Left renal cortex interstitium (tissue), 4 donors: ENCODE results near the gene SEMA7A. TPM values are rescaled to one million over a fixed set of nuclear protein-coding genes. Genes with fewer than 3 reads are reported as not detected.

Experiments
- DNase-seq, 4 donors: peaks; one replicate each; pipeline ENCODE4 v3.0.0-alpha.2; 2013; ENCODE audit warnings: low read depth in 4 of 4, low spot score in 2 of 4, missing footprints in 1 of 4
- polyA plus RNA-seq, 4 donors: library from polyadenylated mRNA; unstranded; fragments of 120-200 nt; gene quantifications; one replicate each; pipeline ENCODE4 v1.2.1, GENCODE V29; 2013; ENCODE audit not compliant: insufficient read length in 4 of 4

Gene SEMA7A
- polyA plus RNA-seq, 4 donors: 5.3 to 7.3 (median 7.2) TPM

- no peak for DNase-seq
Measured at GRCh38 chr15:74451861-74452835, 18.4 kb upstream of the SEMA7A start.

DNA sequence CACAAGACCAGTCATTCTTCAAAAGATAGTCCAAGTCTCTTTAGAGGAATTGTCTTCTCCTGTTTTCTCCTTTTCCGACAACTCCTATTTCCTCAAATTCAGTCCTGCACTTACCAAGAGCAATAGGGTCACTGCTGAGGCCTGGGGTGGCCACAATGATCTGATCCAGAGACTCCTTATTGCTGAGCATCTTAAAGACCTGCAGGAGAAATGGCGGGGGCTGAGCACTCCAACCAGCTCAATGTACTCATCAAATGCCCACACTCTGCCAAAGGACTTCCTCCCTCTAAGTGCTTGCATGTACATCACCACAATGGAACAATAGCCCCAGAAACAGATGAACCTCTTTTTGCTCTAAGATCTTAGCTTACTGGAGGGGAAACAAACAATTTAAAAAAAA lies 17.6 kb upstream of the SEMA7A start:
- no peak for DNase-seq

GRCh38 chr15:74449643-74450205 lies 16.0 kb upstream of the SEMA7A start:
- no peak for DNase-seq

DNA sequence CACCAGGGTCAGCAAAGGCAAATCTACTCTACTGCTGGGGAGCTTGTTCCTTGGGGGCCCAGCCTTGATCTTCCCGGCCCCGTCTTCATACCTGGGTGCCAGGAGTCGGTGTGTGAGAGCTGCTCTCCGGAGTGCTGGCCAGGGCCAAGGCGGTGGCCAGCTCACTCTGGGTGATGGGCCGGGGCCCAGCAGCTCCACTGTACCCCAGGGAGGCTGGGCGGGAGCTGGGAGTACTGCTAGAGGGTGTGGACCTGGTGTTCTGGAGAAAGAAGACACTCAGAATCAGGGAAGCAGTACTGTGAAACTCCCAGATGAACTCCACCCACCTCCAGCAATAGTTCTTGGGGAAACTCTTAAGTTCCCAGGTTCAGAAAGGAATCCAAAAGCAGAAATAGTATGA lies 15.3 kb upstream of the SEMA7A start:
- no peak for DNase-seq

GRCh38 chr15:74445816-74446763 lies 12.3 kb upstream of the SEMA7A start:
- DNase-seq: no peak

DNA sequence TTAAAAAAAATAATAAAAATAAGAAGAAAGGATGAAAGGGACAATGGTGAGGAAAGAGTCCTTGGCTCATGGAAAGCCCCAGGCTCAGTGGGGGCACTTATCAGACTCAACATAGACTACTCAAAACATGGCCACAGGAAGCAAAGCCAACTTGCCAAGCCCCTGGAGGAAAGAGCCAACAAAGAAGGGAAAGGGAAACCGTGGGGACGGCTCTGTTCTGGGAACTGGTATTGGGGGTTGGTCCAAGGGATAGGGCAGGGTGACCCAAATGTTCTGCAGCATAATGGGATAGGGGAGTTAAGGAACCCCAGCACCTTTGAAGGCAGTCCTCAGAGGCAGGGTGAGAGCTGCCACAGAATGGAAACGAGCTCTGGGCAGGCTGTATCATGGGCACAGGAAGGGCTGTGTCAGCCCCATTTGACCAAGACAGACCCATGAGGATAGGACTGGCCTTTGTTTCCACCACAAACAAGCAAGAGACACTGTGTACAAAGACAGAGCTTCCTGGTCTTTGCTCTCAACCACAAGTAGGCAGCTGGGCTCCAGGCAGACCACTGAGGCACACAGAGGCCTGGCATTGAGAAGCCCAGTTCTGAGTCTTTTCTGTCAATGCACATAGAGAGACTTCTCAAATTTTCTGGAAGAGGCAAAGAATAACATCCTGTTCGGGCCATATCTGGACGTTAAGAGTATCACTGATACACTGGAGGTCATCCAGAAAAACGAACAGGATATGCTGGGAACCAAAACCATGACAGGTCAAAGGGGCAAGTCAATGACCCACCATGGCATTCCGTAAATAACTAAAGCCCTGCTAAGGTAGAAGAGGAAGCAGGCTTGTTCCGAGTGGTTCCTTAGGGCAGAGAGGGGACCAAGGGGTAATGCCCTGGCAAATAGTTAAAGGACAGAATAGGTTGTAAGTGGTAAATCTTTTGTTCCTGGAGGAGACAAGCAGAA lies 10.6 kb upstream of the SEMA7A start:
- no peak for DNase-seq

DNA sequence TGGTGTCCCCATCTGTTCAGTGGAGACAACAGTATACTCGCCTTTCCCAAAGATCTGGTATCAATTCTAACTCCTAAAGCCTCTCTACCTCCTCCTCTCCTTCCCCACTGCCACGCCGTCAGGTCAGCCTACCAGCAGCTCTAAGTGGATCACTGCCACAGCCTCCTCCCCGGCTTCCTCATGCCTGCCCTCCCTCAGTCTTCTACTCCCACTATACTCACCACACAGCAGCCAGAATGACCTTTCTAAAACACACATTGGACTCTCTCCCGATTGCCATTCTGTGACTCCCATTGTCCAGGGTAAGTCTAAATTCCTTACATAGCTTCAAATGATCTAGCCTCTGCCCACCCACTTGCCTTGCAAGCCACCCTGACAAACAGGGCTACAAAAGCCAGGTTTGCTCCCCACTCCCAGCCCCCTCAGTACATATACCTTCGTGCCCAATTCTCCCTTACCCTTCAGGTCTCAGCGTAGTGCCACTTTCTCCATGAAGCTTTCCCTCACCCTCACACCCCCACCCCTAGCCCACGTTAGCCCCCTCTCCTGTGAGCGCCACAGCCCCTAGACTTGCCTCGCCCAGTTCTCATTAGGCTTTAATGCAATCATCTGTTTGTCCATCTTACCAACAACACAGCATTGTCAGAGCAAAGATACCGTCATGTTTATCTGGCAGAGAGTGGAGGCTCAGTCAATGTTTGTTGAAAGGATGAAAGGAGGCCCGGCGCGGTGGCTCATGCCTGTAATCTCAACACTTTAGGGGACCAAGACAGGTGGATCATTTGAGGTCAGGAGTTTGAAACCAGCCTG lies 9.5 kb upstream of the SEMA7A start:
- no peak for DNase-seq

DNA sequence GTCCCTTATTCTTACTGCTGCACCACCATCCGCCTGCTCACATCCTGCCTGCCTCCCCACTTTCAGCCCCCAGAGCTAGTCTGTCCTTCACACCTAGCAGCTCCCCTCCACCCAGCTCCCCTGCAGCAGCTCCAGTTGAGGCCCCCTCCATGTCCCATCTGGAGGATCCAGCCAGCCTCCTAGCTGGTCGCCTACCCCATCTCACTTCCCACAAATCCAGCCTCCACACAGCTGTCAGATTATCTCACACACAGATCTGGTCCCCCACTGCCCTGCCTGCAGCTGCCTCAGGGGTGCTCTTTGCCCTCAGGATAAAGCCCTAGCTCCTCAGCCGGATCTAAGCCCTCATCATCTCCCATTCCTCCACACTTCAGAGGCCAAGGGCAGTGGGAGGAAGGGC lies 8.8 kb upstream of the SEMA7A start:
- DNase-seq: no peak

- DNase-seq: no peak
Measured at GRCh38 chr15:74442063-74442462, 8.3 kb upstream of the SEMA7A start.

GRCh38 chr15:74441248-74441941 lies 7.6 kb upstream of the SEMA7A start:
- no peak for DNase-seq

- no peak for DNase-seq
Measured at GRCh38 chr15:74438721-74439316, 5.1 kb upstream of the SEMA7A start.

- no peak for DNase-seq
Measured at GRCh38 chr15:74438206-74438605, 4.4 kb upstream of the SEMA7A start.

DNA sequence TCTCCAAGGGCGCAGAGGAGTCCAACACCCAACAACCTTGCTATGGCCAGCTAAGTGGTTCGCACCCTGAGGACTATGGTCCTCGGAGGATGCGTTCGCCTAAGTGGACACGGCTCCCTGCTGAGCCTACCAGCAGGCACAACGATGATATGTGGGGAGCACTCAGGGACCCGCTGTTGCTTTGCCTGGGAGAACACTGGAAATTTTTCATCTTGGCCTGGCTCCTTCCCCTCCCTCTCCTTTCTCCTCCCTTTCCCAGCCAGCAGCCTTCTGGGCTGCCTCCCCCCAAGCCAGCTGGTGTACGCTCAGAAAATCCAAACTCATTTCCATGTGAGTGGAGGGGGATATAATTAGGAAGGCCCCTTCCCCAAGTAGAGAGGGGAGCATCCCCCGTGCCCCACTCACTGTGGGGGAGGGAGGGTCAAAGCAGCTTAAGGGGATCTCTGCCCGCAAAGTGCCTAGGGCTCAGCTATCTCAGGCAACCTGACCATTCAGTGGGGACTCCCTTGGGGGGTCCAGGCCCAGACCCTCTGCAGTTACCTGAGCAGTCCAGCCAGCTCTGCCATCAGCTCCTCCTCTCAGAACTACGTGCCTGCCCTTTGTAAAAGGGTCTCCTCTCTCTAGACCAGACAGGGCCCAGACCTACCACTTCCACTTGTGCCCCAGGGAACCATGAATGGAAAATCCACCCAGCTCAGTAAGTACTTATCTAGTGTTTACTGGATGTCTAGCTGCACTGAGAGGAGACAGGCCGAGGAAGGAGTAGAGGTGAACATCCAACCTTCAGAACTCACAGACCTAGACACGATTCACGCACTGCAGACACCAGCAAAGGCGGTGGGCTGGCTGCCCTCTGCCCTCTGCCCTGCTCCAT lies 742 bp upstream of the SEMA7A start:
- no peak for DNase-seq

GRCh38 chr15:74432968-74433591 lies 678 bp downstream of the SEMA7A start:
- DNase-seq: no peak

- no peak for DNase-seq
Measured at GRCh38 chr15:74432271-74432967, 1.3 kb downstream of the SEMA7A start.

GRCh38 chr15:74431645-74432044 lies 2.1 kb downstream of the SEMA7A start:
- no peak for DNase-seq
